OCI-M1 (cell line): ENCODE measurements around the gene CASKIN2.

Experiments used
- DNase-seq: peaks from one replicate; lab custom pipeline; 2025; lab: John Stamatoyannopoulos, UW

Gene CASKIN2

GRCh38 chr17:75515496-75516254 lies at the start of gene CASKIN2:
CASKIN2 (minus strand) TSS chr17:75515537; CDS start chr17:75513804, 1,733 bp downstream.
- DNase-seq: peak; percentile 90

- no peak for DNase-seq
Observed at GRCh38 chr17:75565066-75565465, 49.7 kb upstream of the CASKIN2 start.

- no peak for DNase-seq
Observed at GRCh38 chr17:75564195-75564594, 48.9 kb upstream of the CASKIN2 start.

GRCh38 chr17:75563063-75563758 lies 47.9 kb upstream of the CASKIN2 start:
- no peak for DNase-seq

- no peak for DNase-seq
Observed at GRCh38 chr17:75561927-75562603, 46.7 kb upstream of the CASKIN2 start.

GRCh38 chr17:75559958-75560533 lies 44.7 kb upstream of the CASKIN2 start:
- no peak for DNase-seq

- no peak for DNase-seq
Observed at GRCh38 chr17:75558666-75559530, 43.6 kb upstream of the CASKIN2 start.

- DNase-seq: no peak
Observed at GRCh38 chr17:75557852-75558665, 42.7 kb upstream of the CASKIN2 start.

- no peak for DNase-seq
Observed at GRCh38 chr17:75557075-75557851, 41.9 kb upstream of the CASKIN2 start.

GRCh38 chr17:75555679-75556153 lies 40.4 kb upstream of the CASKIN2 start:
- DNase-seq: no peak

- DNase-seq: peak; percentile 62
Observed at GRCh38 chr17:75553295-75554110, 38.2 kb upstream of the CASKIN2 start.

GRCh38 chr17:75552425-75553294 lies 37.3 kb upstream of the CASKIN2 start:
- no peak for DNase-seq

- DNase-seq: no peak
Observed at GRCh38 chr17:75551266-75551665, 35.9 kb upstream of the CASKIN2 start.

GRCh38 chr17:75550139-75550465 lies 34.8 kb upstream of the CASKIN2 start:
- DNase-seq: no peak

GRCh38 chr17:75549246-75550138 lies 34.2 kb upstream of the CASKIN2 start:
- no peak for DNase-seq

GRCh38 chr17:75548813-75549212 lies 33.5 kb upstream of the CASKIN2 start:
- no peak for DNase-seq

- no peak for DNase-seq
Observed at GRCh38 chr17:75547091-75547490, 31.8 kb upstream of the CASKIN2 start.
